GM21737 (cell line): ENCODE data around the gene DHRS12.
A peak's percentile ranks its signal among the peaks of the same experiment; 100 is the strongest.

Experiments
- ATAC-seq: cut with Tn5 transposase; IDR thresholded peaks from one replicate; pipeline ENCODE4 v1.9.1; 2021; ENCODE audit warnings: mild to moderate bottlenecking, moderate library complexity; ENCODE audit not compliant: unreplicated experiment

Gene DHRS12

DNA sequence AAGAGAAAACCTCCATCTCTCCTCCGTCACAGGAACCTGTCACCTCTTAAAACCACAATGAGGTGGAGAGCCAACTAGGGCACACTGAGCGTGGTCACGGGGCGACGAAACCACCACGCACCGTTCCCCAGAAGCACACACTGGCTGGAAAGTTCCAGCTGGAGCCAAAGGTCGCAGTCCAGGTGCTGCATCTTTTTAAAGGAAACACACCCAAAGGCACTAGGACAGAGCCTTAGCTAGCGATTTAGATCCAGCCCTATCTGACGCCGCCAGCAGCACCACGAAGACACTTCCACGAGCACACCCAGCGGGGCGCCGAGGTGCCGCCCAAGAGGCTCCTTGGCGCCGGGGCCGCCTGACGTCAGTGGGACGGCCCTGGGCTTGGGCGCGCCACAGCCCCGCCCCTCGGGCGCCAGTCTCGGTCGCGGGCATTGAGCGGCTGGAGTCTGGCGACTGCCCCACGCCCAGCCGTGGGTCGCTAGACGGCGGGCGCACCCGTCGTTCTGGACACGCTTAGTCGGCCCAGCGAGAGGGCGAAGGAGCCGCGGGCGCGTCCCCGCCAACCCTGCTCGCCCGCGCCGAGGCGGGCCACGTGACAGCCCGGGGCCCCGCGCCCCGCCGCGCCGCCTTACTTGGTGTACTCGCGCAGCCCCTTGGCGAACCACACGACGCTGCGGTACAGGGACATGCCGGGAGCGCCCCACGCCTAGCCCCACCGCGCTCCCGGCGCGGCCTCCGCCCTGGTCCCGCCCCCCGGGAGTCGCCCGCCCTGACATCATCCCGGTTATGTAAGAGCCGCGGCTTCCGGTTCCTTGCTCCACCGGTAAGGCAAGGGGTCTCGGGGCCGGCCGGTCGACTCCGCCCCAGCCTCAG is at the start of gene DHRS12:
TSS of gene DHRS12 (minus strand) at position 742 of the 873 bp plus-strand sequence. CDS start 4,504 bp downstream, outside the sequence.
- ATAC-seq: peak; percentile 84

DNA sequence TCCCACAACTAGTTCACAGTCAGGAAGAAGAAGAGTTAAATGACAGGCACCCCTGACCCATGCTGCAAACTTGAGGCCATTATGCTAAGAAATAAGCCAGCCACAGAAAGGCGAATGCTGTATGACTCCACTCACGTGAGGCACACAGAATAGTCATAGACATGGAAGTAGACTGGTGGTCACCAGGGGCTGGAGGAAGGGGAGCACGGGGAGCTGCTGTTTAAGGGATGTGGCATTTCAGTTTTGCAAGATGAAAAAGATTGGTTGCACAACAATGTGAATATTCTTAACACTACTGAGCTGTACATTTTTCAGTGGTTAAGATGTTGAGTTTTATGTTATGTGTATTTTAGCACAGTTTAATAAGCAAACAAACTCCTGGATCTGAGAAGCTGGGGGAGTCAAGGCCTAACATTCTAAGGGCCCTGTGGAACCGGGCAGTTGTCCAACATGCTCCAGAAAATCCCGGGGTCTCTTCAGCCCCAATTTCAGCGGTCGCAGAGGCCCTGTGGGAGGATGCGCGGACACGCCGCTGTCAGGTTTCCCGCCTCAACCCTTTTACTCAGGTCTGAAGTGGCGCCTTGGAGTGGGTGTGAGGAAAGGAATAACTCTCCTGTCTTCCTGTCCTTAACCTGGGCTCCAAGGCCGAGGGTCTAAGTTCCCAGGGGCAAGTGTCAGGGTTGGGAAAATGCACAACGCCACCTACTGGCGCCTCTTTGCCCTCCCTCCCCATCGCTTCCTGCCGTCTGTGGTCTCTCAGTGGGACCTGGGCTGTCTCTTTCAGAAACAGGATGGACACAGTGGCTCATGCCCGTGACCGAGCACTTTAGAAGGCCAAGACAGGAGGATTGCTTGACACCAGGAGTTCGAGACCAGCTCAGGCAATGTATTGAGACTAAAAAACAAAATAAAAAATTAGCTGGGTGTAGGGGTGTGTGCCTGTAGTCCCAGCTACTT is 45.5 kb upstream of the DHRS12 start:
- ATAC-seq: no peak

- ATAC-seq: no peak
These were observed 44.7 kb upstream of the DHRS12 start for GRCh38 chr13:51848674-51849073.

- no peak for ATAC-seq
These were observed 42.8 kb upstream of the DHRS12 start for GRCh38 chr13:51846756-51847155.

- no peak for ATAC-seq
These were observed 41.8 kb upstream of the DHRS12 start for GRCh38 chr13:51845574-51846318.

DNA sequence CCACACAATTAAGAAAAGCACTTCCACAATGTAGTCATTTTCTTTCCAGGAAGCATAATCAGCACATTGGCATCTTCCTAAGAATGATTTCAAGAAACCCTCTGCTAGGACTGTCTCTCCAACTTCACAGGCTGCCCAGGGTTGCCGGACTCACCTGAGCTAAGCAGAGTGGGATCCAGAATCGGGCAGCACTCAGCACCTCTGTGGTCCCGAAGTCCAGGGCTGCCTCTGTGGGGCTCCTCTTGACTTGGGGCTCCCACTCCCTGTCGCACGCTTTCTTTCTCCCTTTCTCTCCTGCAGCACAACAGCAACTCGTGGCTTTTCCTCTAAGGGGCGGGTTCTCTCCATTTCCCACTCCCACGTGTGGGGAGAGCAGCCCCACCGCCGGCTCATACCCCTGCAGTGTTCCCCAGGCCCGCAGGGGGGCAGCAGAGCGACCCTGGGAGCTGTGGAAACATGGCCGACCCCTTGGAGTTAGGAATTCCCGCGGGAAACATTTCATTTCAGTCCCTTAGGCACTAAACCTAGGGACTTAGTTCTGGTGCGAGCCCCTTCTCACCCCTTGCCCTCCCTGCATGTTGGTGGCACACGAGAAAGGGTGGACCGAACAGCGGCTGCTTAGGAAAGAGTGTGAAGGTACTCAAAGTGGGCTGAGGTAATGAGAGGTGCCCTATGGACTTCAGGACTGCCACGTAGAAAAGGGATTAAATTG is 41.1 kb upstream of the DHRS12 start, which contains the start of gene TMEM272:
TSS of gene TMEM272 (minus strand) at position 316 of the 712 bp plus-strand sequence. CDS start 6,647 bp downstream, outside the sequence.
- ATAC-seq: no peak

- no peak for ATAC-seq
These were observed 39.6 kb upstream of the DHRS12 start for GRCh38 chr13:51843529-51843928.

DNA sequence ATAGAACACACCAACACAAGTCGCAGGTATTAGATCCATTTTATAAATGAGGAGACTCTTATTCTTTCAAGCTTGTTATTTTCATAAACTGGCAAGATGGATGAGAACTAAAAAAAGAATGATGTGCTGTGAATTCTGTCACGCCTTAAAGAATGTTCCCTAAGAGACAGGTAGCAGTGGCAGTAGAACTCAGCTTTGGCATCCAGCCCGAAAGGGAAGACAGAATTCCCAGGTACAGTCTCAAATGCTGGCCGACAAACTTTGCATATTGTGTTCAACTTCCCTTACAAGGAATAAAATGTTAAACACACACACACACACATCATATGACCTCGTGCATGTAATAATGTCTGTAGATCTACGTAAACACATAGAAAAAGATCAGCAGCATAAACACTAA is 37.8 kb upstream of the DHRS12 start:
- no peak for ATAC-seq

DNA sequence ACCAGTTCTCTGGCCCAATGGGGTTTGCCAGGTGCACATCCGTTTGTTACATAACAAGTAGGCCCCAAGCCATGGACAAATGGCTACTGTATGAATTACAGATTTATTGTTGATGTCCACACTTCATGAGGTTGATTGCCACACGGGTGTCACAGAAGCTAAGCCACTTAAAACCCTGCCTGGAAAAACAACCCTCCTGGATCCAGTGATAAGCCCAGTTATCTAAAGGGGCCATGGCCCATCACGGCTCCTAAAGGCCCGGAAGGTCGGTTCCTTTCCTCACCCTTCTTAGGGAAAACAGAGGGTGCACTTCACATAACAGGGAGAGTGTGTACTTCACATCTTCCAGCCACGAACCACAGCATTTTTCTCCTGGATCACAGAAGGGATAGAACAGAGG is 37.0 kb upstream of the DHRS12 start:
- no peak for ATAC-seq

DNA sequence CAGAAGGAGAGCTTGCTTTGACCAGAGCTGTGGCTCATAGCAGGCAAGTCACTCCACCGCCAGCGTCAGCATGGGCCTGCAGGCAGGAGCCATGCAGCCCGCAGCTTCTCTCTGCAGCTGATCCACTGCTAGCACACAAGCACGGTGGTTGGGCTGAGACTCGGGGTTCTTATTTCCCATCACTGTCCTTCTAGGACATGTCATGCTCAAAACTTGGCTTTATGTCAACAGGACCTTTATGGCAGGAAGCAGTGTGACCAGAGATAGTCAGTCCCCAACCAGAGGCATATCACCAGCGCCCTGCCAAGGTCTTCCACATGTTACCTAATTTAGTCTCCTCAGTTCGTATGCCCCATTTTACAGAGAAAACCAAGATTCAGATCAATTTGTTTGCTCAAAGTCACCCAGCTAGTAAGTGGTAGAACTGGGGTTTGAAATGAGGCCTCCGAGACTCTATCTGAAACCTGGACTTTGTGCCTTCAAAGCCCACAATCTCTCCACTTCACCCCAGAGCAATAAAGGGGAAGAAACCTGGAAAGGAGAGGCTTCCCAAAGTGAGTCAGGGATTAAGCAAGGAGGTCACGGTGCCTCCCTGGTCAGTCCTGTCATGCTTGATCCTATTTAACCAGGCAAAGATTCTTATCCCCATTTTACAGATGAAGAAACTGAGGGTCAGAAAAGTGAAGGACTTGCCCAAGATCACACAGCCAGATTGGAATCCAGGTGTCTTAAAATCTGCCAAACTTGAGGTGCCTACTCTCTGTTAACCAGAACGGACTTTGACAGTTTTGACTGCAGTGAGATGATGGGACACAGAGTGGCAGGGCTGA is 36.0 kb upstream of the DHRS12 start:
- ATAC-seq: no peak

DNA sequence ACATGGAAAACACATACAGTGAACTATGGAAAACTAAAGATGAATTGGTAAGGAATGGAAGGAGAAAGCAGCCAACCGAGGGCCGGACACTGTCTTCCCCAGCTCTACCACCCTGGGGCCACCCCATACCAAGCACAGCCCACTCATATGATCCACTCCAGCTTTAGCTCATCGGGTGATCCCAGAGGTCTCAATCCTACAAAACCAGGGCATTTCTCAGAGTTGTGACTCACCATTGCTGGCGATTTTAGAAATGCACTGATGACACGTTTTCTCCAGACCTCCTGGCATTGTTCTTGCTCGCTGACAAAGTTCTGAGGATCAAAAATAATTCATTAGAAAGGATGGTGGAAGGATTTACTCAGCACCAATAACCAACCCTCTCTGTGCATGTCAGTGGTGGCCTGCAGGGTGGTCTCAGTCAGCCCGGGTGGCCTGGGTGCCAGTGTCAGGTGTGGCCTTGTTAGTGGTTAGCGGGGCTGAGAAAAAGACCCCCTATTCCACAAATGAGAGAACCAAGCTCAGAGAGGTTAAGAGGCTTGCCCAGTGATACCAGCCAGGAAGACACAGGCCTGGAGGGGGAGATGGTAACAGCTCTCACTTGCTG is 34.4 kb upstream of the DHRS12 start:
- no peak for ATAC-seq

DNA sequence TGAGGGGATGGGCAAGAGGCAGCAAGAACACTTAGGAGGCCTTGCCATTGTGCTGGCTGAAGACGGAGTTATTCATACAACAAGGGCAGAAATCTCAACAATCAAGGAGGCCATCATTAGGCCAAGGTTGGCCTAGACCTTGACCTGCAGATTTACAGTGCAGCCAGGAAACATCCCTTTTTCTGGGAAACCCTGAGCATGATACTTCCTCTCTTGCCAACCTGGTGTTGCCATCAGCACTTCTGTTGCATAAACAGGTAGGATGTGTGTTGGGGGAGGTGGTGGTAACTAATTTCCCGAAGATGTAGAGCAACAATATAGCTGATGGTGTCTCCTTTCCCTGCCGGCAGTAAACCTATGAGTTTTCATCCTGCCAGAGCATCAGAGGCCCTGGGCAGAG is 33.1 kb upstream of the DHRS12 start:
- no peak for ATAC-seq

- no peak for ATAC-seq
These were observed 30.7 kb upstream of the DHRS12 start for GRCh38 chr13:51834581-51835171.

GRCh38 chr13:51833980-51834379 is 30.0 kb upstream of the DHRS12 start:
- ATAC-seq: no peak

- peak; percentile 66 for ATAC-seq
These were observed 28.6 kb upstream of the DHRS12 start for GRCh38 chr13:51832471-51833152.

- ATAC-seq: no peak
These were observed 27.6 kb upstream of the DHRS12 start for GRCh38 chr13:51831519-51831918.

GRCh38 chr13:51829568-51829899 is 25.6 kb upstream of the DHRS12 start:
- no peak for ATAC-seq
